Gastroesophageal sphincter (tissue), 4 donors: ENCODE results near the gene FLG2. TPM values are rescaled to one million over a fixed set of nuclear protein-coding genes. Genes with fewer than 3 reads are reported as not detected.

Experiments used
- ATAC-seq: fragments of 150-250 bp; one replicate; pipeline ENCODE4 v1.9.1; 2016; ENCODE audit warnings: mild to moderate bottlenecking, moderate library complexity
- H3K27ac ChIP-seq, 4 donors: fragments of 200-600 bp; sonication (generic) in 3 of 4; 1 replicate in 3 of 4; 2 replicates in 1 of 4; pipeline ENCODE4 v1.5.1; 2016 to 2019
- H3K27me3 ChIP-seq: fragments of 200-600 bp; sonication (generic); one replicate; pipeline ENCODE4 v1.5.1; 2019
- H3K36me3 ChIP-seq, 2 donors: fragments of 200-600 bp; sonication (generic); one replicate each; pipeline ENCODE4 v1.5.1; 2019; ENCODE audit warnings: control low read depth in 1 of 2
- H3K4me1 ChIP-seq, 3 donors: fragments of 200-600 bp; sonication (generic); 1 replicate in 2 of 3; 2 replicates in 1 of 3; pipeline ENCODE4 v1.5.1; 2016 to 2019; ENCODE audit warnings: control low read depth in 2 of 3
- H3K4me3 ChIP-seq, 2 donors: fragments of 200-600 bp; sonication (generic); one replicate each; pipeline ENCODE4 v1.5.1; 2019; ENCODE audit warnings: mild to moderate bottlenecking in 1 of 2, moderate library complexity in 1 of 2
- H3K9me3 ChIP-seq, 3 donors: fragments of 200-600 bp; sonication (generic); one replicate each; pipeline ENCODE4 v1.5.1; 2017 to 2019; ENCODE audit warnings: control low read depth in 2 of 3
- CTCF ChIP-seq, 4 experiments: fragments of 200-600 bp in 2 of 4; fragments of 450-650 bp in 2 of 4; sonication (generic) in 1 of 4; IDR thresholded peaks; one replicate each; pipeline ENCODE4 v1.5.1; 2017 to 2019; ENCODE audit warnings: antibody characterized with exemption in 4 of 4, mild to moderate bottlenecking in 2 of 4, moderate library complexity in 2 of 4
- EP300 ChIP-seq: sonication (generic); formaldehyde crosslinking; IDR thresholded peaks from one replicate; pipeline ENCODE4 v1.6.1; 2017; ENCODE audit warnings: antibody characterized with exemption, mild to moderate bottlenecking
- POLR2A ChIP-seq, 2 donors: fragments of 450-650 bp; IDR thresholded peaks; one replicate each; pipeline ENCODE4 v1.6.1; 2017; ENCODE audit warnings: antibody characterized with exemption in 2 of 2, mild to moderate bottlenecking in 2 of 2, moderate library complexity in 1 of 2
- POLR2AphosphoS5 ChIP-seq: sonication (generic); formaldehyde crosslinking; IDR thresholded peaks from one replicate; pipeline ENCODE4 v1.6.1; 2017; ENCODE audit warnings: antibody characterized with exemption
- WGBS, 2 donors: methylation state at CpG; one replicate each; pipeline ENCODE4 v1.1.5; 2018; ENCODE audit warnings: low coverage in 1 of 2; 5-methylcytosine and 5-hydroxymethylcytosine counted together
- total RNA-seq, 4 donors: library from RNA; depleted of rRNA; stranded (reverse); fragments of >200 nt; gene quantifications; one replicate each; pipeline ENCODE4 v1.1.0, GENCODE V29; 2016

Gene FLG2
- total RNA-seq, 4 donors from 2014 or later, result not detected

DNA sequence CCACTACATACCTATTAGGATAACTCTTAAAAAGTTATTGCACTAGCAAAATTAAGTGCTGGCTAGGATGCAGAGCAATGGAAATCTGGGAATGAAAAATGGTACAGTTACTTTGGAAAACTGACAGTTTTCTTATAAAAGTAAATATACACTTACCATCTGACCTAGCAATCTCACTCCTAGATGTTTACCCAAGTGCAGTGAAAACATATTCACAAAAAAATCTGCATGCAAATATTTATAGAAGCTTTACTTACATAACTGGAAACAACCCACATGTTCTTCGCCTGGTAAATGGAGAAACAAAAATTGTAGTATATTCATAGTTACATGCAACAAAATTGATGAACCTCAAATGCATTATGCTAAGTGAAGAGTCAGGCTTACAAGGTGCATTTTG is 12.9 kb upstream of the FLG2 start:
- H3K4me3 ChIP-seq, result no peak overlapping the region
- no peak for ATAC-seq
- H3K27me3 ChIP-seq, result no peaks in the 10 kb centered on the region
- H3K4me1 ChIP-seq, result no peaks in the 10 kb centered on the region
- H3K27ac ChIP-seq, result no peak overlapping the region
- H3K36me3 ChIP-seq, result no peaks in the 10 kb centered on the region
- 82 to 91% methylated on average over 1 of the region's 1 CpG for WGBS, 2 donors
- no peak for TF ChIP-seq EP300
- TF ChIP-seq CTCF (IDR thresholded peaks at IDR 0.05), result no peak
- peaks cover 0 to 22% (median 0%) of the 10 kb centered on the region in 3 donors for H3K9me3 ChIP-seq

DNA sequence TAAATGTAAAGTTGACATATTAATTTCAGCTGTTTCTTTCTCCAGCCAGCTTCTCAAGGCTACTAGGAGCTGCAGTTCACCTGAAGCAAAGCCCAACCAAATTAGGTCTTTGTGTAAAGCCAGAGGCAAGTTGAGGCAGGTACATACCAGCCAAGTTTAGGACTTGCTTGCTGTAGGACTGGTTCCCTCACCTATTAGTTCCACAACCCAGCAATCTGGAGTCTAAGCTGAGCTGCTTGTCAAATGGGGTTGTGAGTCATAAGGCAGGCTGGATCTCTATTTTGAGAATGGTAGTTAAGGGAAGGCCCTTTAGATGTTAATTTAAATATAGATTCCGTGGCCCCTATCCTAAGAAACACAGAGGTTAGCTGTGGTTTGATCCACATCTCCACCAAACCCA is 7.6 kb upstream of the FLG2 start:
- Histone ChIP-seq H3K4me1 (no peaks in the 10 kb centered on the region), H3K27me3 (no peaks in the 10 kb centered on the region), H3K36me3 (no peaks in the 10 kb centered on the region), H3K4me3 (no peak overlapping the region), H3K9me3 (peaks cover 0 to 25% (median 0%) of the 10 kb centered on the region in 3 donors), H3K27ac (no peak overlapping the region)
- TF ChIP-seq POLR2AphosphoS5 (no peak), EP300 (no peak), CTCF (IDR thresholded peaks at IDR 0.05) (no peak), POLR2A (IDR thresholded peaks at IDR 0.05) (no peak)
- WGBS, 2 donors, result 13 to 20% methylated on average over 1 of the region's 1 CpG
- no peak for ATAC-seq

GRCh38 chr1:152356736-152357135 is 3.1 kb downstream of the FLG2 start:
- Histone ChIP-seq H3K4me3 (no peak overlapping the region), H3K27ac (no peak overlapping the region), H3K27me3 (no peaks in the 10 kb centered on the region), H3K4me1 (no peaks in the 10 kb centered on the region), H3K9me3 (peaks cover 0 to 12% (median 0%) of the 10 kb centered on the region in 3 donors), H3K36me3 (peaks cover 0 to 4% of the 10 kb centered on the region in 2 donors)
- no peak for ATAC-seq
- TF ChIP-seq CTCF (IDR thresholded peaks at IDR 0.05) (no peak), POLR2A (IDR thresholded peaks at IDR 0.05) (no peak), EP300 (no peak), POLR2AphosphoS5 (no peak)
- 47 to 63% methylated on average over 1 of the region's 1 CpG for WGBS, 2 donors

DNA sequence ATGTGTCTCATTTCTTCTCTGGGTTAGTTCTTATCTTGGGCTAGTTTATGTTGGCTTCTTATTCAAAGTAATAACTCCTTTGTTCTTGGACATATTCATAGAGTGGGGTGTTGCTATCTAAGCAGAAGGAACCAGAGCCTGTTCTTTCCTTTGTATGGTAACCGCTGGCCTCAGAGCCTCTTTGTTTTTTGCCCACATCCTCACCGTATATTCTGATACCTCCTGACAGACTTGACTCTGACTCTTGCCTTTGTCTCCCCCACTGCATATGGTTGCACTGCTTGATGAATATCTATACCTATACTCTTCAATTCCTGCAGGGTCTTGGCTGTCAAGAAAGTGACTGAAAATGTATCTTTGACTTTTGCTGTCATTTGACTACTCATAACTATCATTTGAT is 10.2 kb downstream of the FLG2 start:
- no peak overlapping the region for H3K27ac ChIP-seq
- peaks cover 0 to 21% of the 10 kb centered on the region in 2 donors for H3K36me3 ChIP-seq
- TF ChIP-seq POLR2AphosphoS5 (no peak), CTCF (IDR thresholded peaks at IDR 0.05) (no peak), EP300 (no peak), POLR2A (IDR thresholded peaks at IDR 0.05) (no peak)
- no peak overlapping the region for H3K4me3 ChIP-seq
- H3K27me3 ChIP-seq, result no peaks in the 10 kb centered on the region
- 83 to 100% methylated on average over 1 to 2 of the region's 2 CpGs for WGBS, 2 donors
- peaks cover 0 to 5% (median 0%) of the 10 kb centered on the region in 3 donors for H3K9me3 ChIP-seq
- ATAC-seq, result no peak
- H3K4me1 ChIP-seq, result no peaks in the 10 kb centered on the region

GRCh38 chr1:152348447-152348846 is 11.4 kb downstream of the FLG2 start:
- WGBS, 2 donors, result 38 to 43% methylated on average over 1 of the region's 1 CpG
- H3K27ac ChIP-seq, result no peak overlapping the region
- H3K27me3 ChIP-seq, result no peaks in the 10 kb centered on the region
- ATAC-seq, result no peak
- H3K4me1 ChIP-seq, result no peaks in the 10 kb centered on the region
- TF ChIP-seq CTCF (IDR thresholded peaks at IDR 0.05), result no peak
- no peak for TF ChIP-seq EP300
- no peak for TF ChIP-seq POLR2A (IDR thresholded peaks at IDR 0.05)
- H3K9me3 ChIP-seq, result no peaks in the 10 kb centered on the region
- H3K36me3 ChIP-seq, result peaks cover 0 to 21% of the 10 kb centered on the region in 2 donors
- H3K4me3 ChIP-seq, result no peak overlapping the region
